H1 (cell line): ENCODE results near the gene OR56B4. TPM values are rescaled to one million over a fixed set of nuclear protein-coding genes. Genes with fewer than 3 reads are reported as not detected.

Experiments
- CTCF ChIA-PET: fragments of 300-600 bp; sonication (Branson Sonifier 250); formaldehyde crosslinking; loops from one replicate; lab custom pipeline; 2021; ENCODE audit not compliant: partially characterized antibody; lab: Charles Lee
- POLR2A ChIA-PET: fragments of 300-600 bp; sonication (Branson Sonifier 250); formaldehyde crosslinking; loops from one replicate; lab custom pipeline; 2021; ENCODE audit warnings: inconsistent platforms; ENCODE audit not compliant: partially characterized antibody; lab: Charles Lee
- DNase-seq, 2 experiments: peaks; one replicate each; pipeline versions ENCODE4 v3.0.0 to v3.0.0-alpha.2; 2010 to 2022; ENCODE audit warnings: low spot score in 2 of 2, low read depth in 1 of 2, mixed read lengths in 1 of 2
- FAIRE-seq: peaks from 2 replicates; lab custom pipeline; 2011; peaks lifted over from hg19 to GRCh38; lab: Jason Lieb, UNC
- H2AFZ ChIP-seq: 2 replicates; pipeline ENCODE4 v1.8.1; 2012; ENCODE audit warnings: low read length, inconsistent platforms
- H2AK5ac ChIP-seq: 2 replicates; pipeline ENCODE4 v1.6.1; 2013; ENCODE audit warnings: low read depth, low read length
- H2BK120ac ChIP-seq: replicated peaks from 2 replicates; pipeline ENCODE3; 2013; ENCODE audit warnings: low read depth, low read length, inconsistent platforms
- H2BK12ac ChIP-seq: 2 replicates; pipeline ENCODE4 v1.6.1; 2013; ENCODE audit warnings: low read depth, low read length
- H2BK15ac ChIP-seq: 2 replicates; pipeline ENCODE4 v1.6.1; 2013; ENCODE audit warnings: low read length
- H2BK20ac ChIP-seq: 2 replicates; pipeline ENCODE4 v1.6.1; 2013; ENCODE audit warnings: low read length
- H2BK5ac ChIP-seq: 2 replicates; pipeline ENCODE4 v1.6.1; 2013; ENCODE audit warnings: low read depth, low read length
- H3K14ac ChIP-seq: 2 replicates; pipeline ENCODE4 v1.6.1; 2013; ENCODE audit warnings: inconsistent platforms; ENCODE audit not compliant: insufficient read length
- H3K18ac ChIP-seq: 2 replicates; pipeline ENCODE4 v1.6.1; 2013; ENCODE audit warnings: low read length; ENCODE audit errors: extremely low read depth
- H3K23ac ChIP-seq: 2 replicates; pipeline ENCODE4 v1.6.1; 2013; ENCODE audit warnings: inconsistent platforms; ENCODE audit not compliant: insufficient read length
- H3K23me2 ChIP-seq: 2 replicates; pipeline ENCODE4 v1.6.1; 2013; ENCODE audit warnings: low read depth, low read length
- H3K27ac ChIP-seq: 2 replicates; pipeline ENCODE4 v1.6.1; 2011; ENCODE audit warnings: low read depth, low read length, inconsistent platforms
- H3K27me3 ChIP-seq, 4 experiments: replicated peaks in 1 of 4; 1 replicate in 1 of 4; 2 replicates in 3 of 4; pipeline versions ENCODE4 v1.6.1 to v1.8.1; 2011 to 2013; ENCODE audit warnings: low read length in 3 of 4, mild to moderate bottlenecking in 3 of 4, inconsistent platforms in 2 of 4, mixed read lengths in 2 of 4, moderate library complexity in 1 of 4; ENCODE audit not compliant: control insufficient read depth in 3 of 4, insufficient read depth in 3 of 4; ENCODE audit errors: extremely low read depth in 1 of 4
- H3K36me3 ChIP-seq, 4 experiments: 2 replicates each; pipeline versions ENCODE4 v1.6.1 to v1.8.1; 2011 to 2013; ENCODE audit warnings: mild to moderate bottlenecking in 4 of 4, low read length in 3 of 4, moderate library complexity in 2 of 4, control low read depth in 1 of 4, inconsistent platforms in 1 of 4; ENCODE audit not compliant: insufficient read depth in 4 of 4, control insufficient read depth in 2 of 4
- H3K4ac ChIP-seq: replicated peaks from 2 replicates; pipeline ENCODE3; 2013; ENCODE audit warnings: low read length, low read depth, mixed read lengths, inconsistent platforms; ENCODE audit not compliant: insufficient read length
- H3K4me1 ChIP-seq, 4 experiments: replicated peaks in 1 of 4; 1 replicate in 1 of 4; 2 replicates in 3 of 4; pipeline versions ENCODE4 v1.6.1 to v1.8.1; 2011 to 2013; ENCODE audit warnings: low read length in 3 of 4, inconsistent platforms in 2 of 4, mixed read lengths in 1 of 4; ENCODE audit not compliant: insufficient read depth in 4 of 4, control insufficient read depth in 3 of 4
- H3K4me2 ChIP-seq, 2 experiments: 2 replicates each; pipeline versions ENCODE4 v1.6.1 to v1.8.1; 2011 to 2013; ENCODE audit warnings: low read depth in 2 of 2, low read length in 2 of 2, control low read depth in 1 of 2, inconsistent platforms in 1 of 2, mild to moderate bottlenecking in 1 of 2; ENCODE audit not compliant: insufficient read depth in 1 of 2
- H3K4me3 ChIP-seq, 4 experiments: fragments of 200-600, 300-600 bp in 1 of 4; sonication (generic), shearing (Covaris generic), sonication (Bioruptor Twin) in 1 of 4; 2 replicates each; pipeline versions ENCODE4 v1.5.1 to v1.8.1; 2011 to 2016; ENCODE audit warnings: low read length in 4 of 4, low read depth in 3 of 4, control low read depth in 2 of 4, inconsistent platforms in 2 of 4, mild to moderate bottlenecking in 2 of 4, mixed read lengths in 1 of 4, moderate library complexity in 1 of 4; ENCODE audit not compliant: insufficient read depth in 2 of 4; ENCODE audit errors: extremely low read depth in 1 of 4
- H3K56ac ChIP-seq: replicated peaks from 2 replicates; pipeline ENCODE3; 2013; ENCODE audit warnings: low read depth, mild to moderate bottlenecking, mixed read lengths, low read length, inconsistent platforms; ENCODE audit not compliant: insufficient read length
- H3K79me1 ChIP-seq: 2 replicates; pipeline ENCODE4 v1.6.1; 2013; ENCODE audit warnings: low read depth, low read length, control low read depth
- H3K79me2 ChIP-seq, 2 experiments: 2 replicates each; pipeline versions ENCODE4 v1.6.1 to v1.8.1; 2012 to 2013; ENCODE audit warnings: low read length in 2 of 2, mild to moderate bottlenecking in 2 of 2, inconsistent platforms in 1 of 2; ENCODE audit not compliant: insufficient read depth in 2 of 2, control insufficient read depth in 1 of 2
- H3K9ac ChIP-seq, 4 experiments: replicated peaks in 1 of 4; 1 replicate in 1 of 4; 2 replicates in 3 of 4; pipeline versions ENCODE4 v1.6.1 to v1.8.1; 2011 to 2013; ENCODE audit warnings: low read depth in 3 of 4, low read length in 3 of 4, control low read depth in 2 of 4, mild to moderate bottlenecking in 2 of 4, moderate library complexity in 2 of 4, inconsistent platforms in 1 of 4; ENCODE audit errors: extremely low read depth in 1 of 4
- H3K9me3 ChIP-seq, 2 experiments: 2 replicates each; pipeline versions ENCODE4 v1.6.1 to v1.8.1; 2012 to 2013; ENCODE audit warnings: mild to moderate bottlenecking in 2 of 2, moderate library complexity in 2 of 2, control low read depth in 1 of 2, inconsistent platforms in 1 of 2, low read depth in 1 of 2, low read length in 1 of 2, mixed read lengths in 1 of 2; ENCODE audit not compliant: insufficient read depth in 2 of 2
- H4K20me1 ChIP-seq, 2 experiments: replicated peaks in 1 of 2; 2 replicates each; pipeline versions ENCODE3 to v1.8.1; 2011 to 2013; ENCODE audit warnings: inconsistent platforms in 2 of 2, low read length in 2 of 2, mild to moderate bottlenecking in 1 of 2; ENCODE audit not compliant: insufficient read depth in 2 of 2, control insufficient read depth in 1 of 2
- H4K5ac ChIP-seq: 2 replicates; pipeline ENCODE4 v1.6.1; 2013; ENCODE audit warnings: low read length, low read depth, mixed read lengths, inconsistent platforms; ENCODE audit not compliant: insufficient read length
- H4K8ac ChIP-seq: 2 replicates; pipeline ENCODE4 v1.8.0; 2013; ENCODE audit warnings: mild to moderate bottlenecking, moderate library complexity, low read length, inconsistent platforms; ENCODE audit not compliant: insufficient read depth; ENCODE audit errors: extremely low read depth
- H4K91ac ChIP-seq: replicated peaks from 2 replicates; pipeline ENCODE3; 2013; ENCODE audit warnings: low read length, mixed read lengths, inconsistent platforms; ENCODE audit not compliant: insufficient read length
- ATF2 ChIP-seq: IDR thresholded peaks from 2 replicates; pipeline ENCODE4 v1.6.1; 2012; ENCODE audit warnings: low read length, inconsistent platforms
- GABPA ChIP-seq: IDR thresholded peaks from 2 replicates; pipeline ENCODE4 v1.6.1; 2011; ENCODE audit warnings: mild to moderate bottlenecking, low read length, moderate library complexity, borderline replicate concordance; ENCODE audit not compliant: insufficient read depth
- RXRA ChIP-seq: IDR thresholded peaks from 2 replicates; pipeline ENCODE4 v1.6.1; 2011; ENCODE audit warnings: low read depth, mild to moderate bottlenecking, low read length, moderate library complexity; ENCODE audit not compliant: insufficient read depth
- SP2 ChIP-seq: IDR thresholded peaks from 2 replicates; pipeline ENCODE4 v1.6.1; 2012; ENCODE audit warnings: mild to moderate bottlenecking, low read length, inconsistent platforms
- SP4 ChIP-seq: IDR thresholded peaks from 2 replicates; pipeline ENCODE4 v1.6.1; 2012; ENCODE audit warnings: low read length, inconsistent platforms
- WGBS, 2 experiments: shearing (Covaris generic) in 1 of 2; methylation state at CpG; one replicate each; pipeline versions ENCODE4 v1.1.6 to v1.1.7; 2013 to 2015; ENCODE audit warnings: low lambda C conversion rate in 2 of 2, mixed read lengths in 2 of 2, inconsistent platforms in 1 of 2, low coverage in 1 of 2, missing lambda C conversion rate in 1 of 2; ENCODE audit not compliant: insufficient replicate concordance in 2 of 2, insufficient coverage in 1 of 2, insufficient read length in 1 of 2; ENCODE audit errors: extremely low coverage in 1 of 2, missing lambda C conversion rate in 1 of 2; 5-methylcytosine and 5-hydroxymethylcytosine counted together
- polyA plus RNA-seq, 7 experiments: library from polyadenylated mRNA; depleted of rRNA in 3 of 7; stranded (reverse) in 5 of 7; unstranded in 2 of 7; fragments of >200 nt in 5 of 7; fragments of 200-250 nt in 2 of 7; gene quantifications; 1 replicate in 5 of 7; 2 replicates in 1 of 7; 4 replicates in 1 of 7; pipeline versions ENCODE4 v1.2.1 to v1.2.3, GENCODE V29; 2011 to 2013; ENCODE audit warnings: missing spikeins in 2 of 7, mixed read lengths in 2 of 7
- total RNA-seq: library from RNA; stranded (reverse); fragmentation: NEBNext Ultra II Directional; extraction: Animal tissue kit (Norgen Biotek cat#: 25700); gene quantifications from 2 replicates; pipeline ENCODE4 v1.2.1, GENCODE V29; 2021

OR56B4 gene
- total and polyA plus RNA-seq, 2 of the 8 experiments (the other 6 are each of a cell fraction or from before 2014, with no cell fraction given), result not detected

- no peak for TF ChIP-seq SP4
- no peak for TF ChIP-seq ATF2
- TF ChIP-seq SP2, result no peak
- no peak for TF ChIP-seq RXRA
- TF ChIP-seq GABPA, result no peak
- Histone ChIP-seq H2BK5ac (no peak overlapping the region), H2BK15ac (no peak overlapping the region), H2BK120ac (no peak overlapping the region), H3K9ac (no peak overlapping the region), H4K8ac (no peak overlapping the region), H3K79me2 (no peaks in the 10 kb centered on the region), H2AK5ac (no peak overlapping the region), H3K4me2 (no peak overlapping the region), H3K18ac (no peak overlapping the region), H3K23ac (no peak overlapping the region), H4K20me1 (no peaks in the 10 kb centered on the region), H2BK12ac (no peak overlapping the region), H3K79me1 (no peaks in the 10 kb centered on the region), H3K23me2 (no peaks in the 10 kb centered on the region), H3K4me1 (no peaks in the 10 kb centered on the region), H3K27ac (no peak overlapping the region), H2AFZ (no peak overlapping the region), H2BK20ac (no peak overlapping the region), H4K5ac (no peak overlapping the region), H3K56ac (no peak overlapping the region), H3K9me3 (no peaks in the 10 kb centered on the region), H3K27me3 (no peaks in the 10 kb centered on the region), H3K4ac (no peak overlapping the region), H3K36me3 (no peaks in the 10 kb centered on the region), H3K4me3 (no peak overlapping the region), H4K91ac (no peak overlapping the region), H3K14ac (no peak overlapping the region)
- 80% methylated on average over 2 of the region's 2 CpGs; no CpG with 5 or more reads in 1 of the 2 experiments for WGBS, 2 experiments
- FAIRE-seq, result no peak
- no peak for DNase-seq
- POLR2A ChIA-PET, result no interaction called here
- CTCF ChIA-PET, result interaction anchor here (0.8 to 1.6 kb wide), 3 partner anchors 18 to 103 kb away, joined by 3 to 5 read pairs (median 4); no protein-coding TSS in a partner anchor
Measured at GRCh38 chr11:6095798-6096197, 11.7 kb upstream of the OR56B4 start.
